SJSA1 (cell line): ENCODE data around the gene TANGO2. TPM values are rescaled to one million over a fixed set of nuclear protein-coding genes. Genes with fewer than 3 reads are reported as not detected.

ENCODE experiments used
- DNase-seq, 2 experiments: peaks; one replicate each; pipeline ENCODE4 v3.0.0-alpha.2; 2015 to 2020; ENCODE audit warnings: low spot score in 2 of 2, low read depth in 1 of 2
- H3K27ac ChIP-seq: fragments of 250-450 bp; sonication (Bioruptor Pico); 2 replicates; pipeline ENCODE4 v1.5.1; 2020; ENCODE audit warnings: mild to moderate bottlenecking, moderate library complexity
- H3K27me3 ChIP-seq: fragments of 250-450 bp; sonication (Bioruptor Pico); replicated peaks from 2 replicates; pipeline ENCODE4 v1.5.1; 2020; ENCODE audit warnings: mild to moderate bottlenecking, moderate library complexity
- H3K36me3 ChIP-seq: fragments of 250-450 bp; sonication (Bioruptor Pico); 2 replicates; pipeline ENCODE4 v1.5.1; 2020; ENCODE audit warnings: mild to moderate bottlenecking
- H3K4me1 ChIP-seq: fragments of 250-450 bp; sonication (Bioruptor Pico); replicated peaks from 2 replicates; pipeline ENCODE4 v1.6.1; 2021; ENCODE audit warnings: mild to moderate bottlenecking
- H3K4me3 ChIP-seq: fragments of 250-450 bp; sonication (Bioruptor Pico); 2 replicates; pipeline ENCODE4 v1.5.1; 2020; ENCODE audit warnings: mild to moderate bottlenecking
- H3K9me3 ChIP-seq: fragments of 250-450 bp; sonication (Bioruptor Pico); replicated peaks from 2 replicates; pipeline ENCODE4 v1.5.1; 2020; ENCODE audit warnings: mild to moderate bottlenecking
- total RNA-seq: library from RNA; depleted of rRNA; stranded (reverse); fragments of >200 nt; shearing (Covaris generic); gene quantifications from 2 replicates; pipeline ENCODE4 v1.2.3, GENCODE V29; 2014

TANGO2 gene
- total RNA-seq, 1 experiment from 2014 or later = 36.9 TPM

- Histone ChIP-seq H3K27ac (no peak overlapping the region), H3K4me1 (no peaks in the 10 kb centered on the region), H3K4me3 (no peak overlapping the region), H3K27me3 (no peaks in the 10 kb centered on the region), H3K9me3 (no peaks in the 10 kb centered on the region), H3K36me3 (peaks cover 33% of the 10 kb centered on the region)
- no peak for DNase-seq
Measured at GRCh38 chr22:20055654-20056053, 34.7 kb downstream of the TANGO2 start.

DNA sequence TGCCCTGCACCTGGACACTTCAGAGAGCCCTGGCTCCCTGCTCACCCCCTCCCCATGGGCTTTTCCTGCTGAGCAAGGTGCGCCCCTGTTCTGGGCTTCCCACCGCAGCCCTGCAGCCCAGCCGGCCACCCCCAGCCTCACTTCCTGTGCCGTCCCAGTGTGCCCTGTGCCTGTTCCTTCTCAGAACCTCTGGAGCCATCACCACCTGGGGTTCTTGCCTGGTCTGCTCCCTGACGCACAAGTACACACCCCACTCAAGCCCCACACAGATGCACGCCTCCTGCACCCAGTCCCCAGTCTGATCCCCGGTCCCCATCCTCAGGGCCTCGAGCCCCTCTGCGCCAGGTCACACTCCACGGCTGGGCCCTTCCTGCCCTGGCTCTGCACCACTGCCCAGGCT, 35.3 kb downstream of the TANGO2 start:
- H3K27ac ChIP-seq = no peak overlapping the region
- H3K9me3 ChIP-seq = no peaks in the 10 kb centered on the region
- no peaks in the 10 kb centered on the region for H3K27me3 ChIP-seq
- H3K36me3 ChIP-seq = peaks cover 35% of the 10 kb centered on the region
- H3K4me3 ChIP-seq = no peak overlapping the region
- DNase-seq = no peak
- H3K4me1 ChIP-seq = no peaks in the 10 kb centered on the region

DNA sequence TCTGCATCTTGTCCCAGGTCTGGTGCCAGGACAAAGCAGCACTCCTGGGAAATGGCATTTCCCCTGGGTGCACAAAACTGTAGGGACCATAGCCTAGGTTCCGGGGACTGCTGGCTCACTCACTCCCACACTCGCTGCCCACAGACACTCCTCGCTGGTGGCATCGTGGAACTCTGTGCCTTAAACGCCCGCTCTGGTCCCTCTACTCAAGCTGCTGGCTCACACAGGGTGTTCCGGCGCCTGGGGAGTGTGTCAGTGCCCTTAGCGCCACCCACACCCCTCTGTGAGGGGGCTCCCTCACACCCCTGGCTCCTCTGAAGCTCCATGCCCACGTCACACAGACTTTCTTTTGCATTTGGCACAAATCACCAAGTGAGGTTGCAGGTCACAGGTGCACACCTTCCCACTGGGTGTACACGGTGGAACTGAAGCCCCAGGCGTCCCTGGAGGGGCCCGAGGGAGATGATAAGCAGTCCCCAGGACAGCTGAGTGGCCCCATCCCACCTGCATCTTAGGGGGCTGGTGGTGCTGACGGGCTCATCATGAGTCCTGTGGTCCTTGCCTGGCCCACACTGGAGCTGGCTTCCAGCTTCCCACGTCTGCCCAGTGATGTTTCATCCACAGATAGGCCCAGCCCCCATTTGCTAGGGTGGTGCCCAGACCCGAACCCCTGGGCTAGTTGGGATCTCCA, 35.9 kb downstream of the TANGO2 start:
- no peak for DNase-seq
- Histone ChIP-seq H3K36me3 (peaks cover 40% of the 10 kb centered on the region), H3K27ac (no peak overlapping the region), H3K9me3 (no peaks in the 10 kb centered on the region), H3K4me1 (no peaks in the 10 kb centered on the region), H3K27me3 (no peaks in the 10 kb centered on the region), H3K4me3 (no peak overlapping the region)

DNA sequence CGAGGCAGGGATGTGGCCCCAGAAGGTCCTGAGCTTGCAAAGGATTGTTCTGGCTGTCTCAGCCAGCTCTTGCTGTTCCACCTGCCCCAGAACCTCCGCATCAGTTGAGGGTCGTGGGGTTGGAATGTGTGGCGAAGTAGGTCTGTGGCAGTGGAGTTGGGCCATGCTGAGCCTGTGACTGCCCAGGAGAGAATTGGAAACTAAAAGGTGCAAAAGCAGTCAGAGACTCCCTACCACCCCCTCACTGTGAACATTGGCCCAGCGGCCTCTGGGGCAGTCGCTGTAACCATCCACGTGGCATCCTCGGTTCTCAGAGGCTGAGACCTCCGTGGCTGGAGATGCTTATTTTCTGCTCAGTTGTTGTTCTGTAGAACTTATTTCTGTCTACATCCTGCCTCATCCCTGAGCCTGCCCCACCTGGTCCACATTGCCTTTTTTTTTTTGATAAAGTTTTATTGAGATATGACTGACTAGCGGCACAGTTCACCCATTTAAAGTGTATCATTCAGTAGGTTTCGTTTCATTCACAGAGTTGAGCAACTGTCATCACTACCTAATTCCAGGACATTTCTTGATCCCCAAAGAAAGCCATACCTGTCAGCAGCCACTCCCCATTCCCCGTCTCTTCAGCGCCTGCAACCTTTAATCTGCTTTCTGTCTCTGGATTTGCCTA, 36.8 kb downstream of the TANGO2 start:
- H3K36me3 ChIP-seq = peaks cover 36% of the 10 kb centered on the region
- no peak overlapping the region for H3K4me3 ChIP-seq
- peaks cover 4% of the 10 kb centered on the region; the same call in 1 of the 2 replicates for H3K4me1 ChIP-seq
- DNase-seq = no peak
- H3K27me3 ChIP-seq = no peaks in the 10 kb centered on the region
- no peak overlapping the region for H3K27ac ChIP-seq
- no peaks in the 10 kb centered on the region for H3K9me3 ChIP-seq

GRCh38 chr22:20058989-20059770, 38.3 kb downstream of the TANGO2 start:
- no peaks in the 10 kb centered on the region for H3K9me3 ChIP-seq
- H3K4me1 ChIP-seq = peaks cover 4% of the 10 kb centered on the region; the same call in 1 of the 2 replicates
- H3K27ac ChIP-seq = no peak overlapping the region
- peaks cover 35% of the 10 kb centered on the region for H3K36me3 ChIP-seq
- H3K27me3 ChIP-seq = no peaks in the 10 kb centered on the region
- H3K4me3 ChIP-seq = no peak overlapping the region
- DNase-seq = no peak

- H3K4me3 ChIP-seq = no peak overlapping the region
- H3K27me3 ChIP-seq = no peaks in the 10 kb centered on the region
- peaks cover 4% of the 10 kb centered on the region; the same call in 1 of the 2 replicates for H3K4me1 ChIP-seq
- no peak overlapping the region for H3K27ac ChIP-seq
- no peaks in the 10 kb centered on the region for H3K9me3 ChIP-seq
- DNase-seq = no peak
- peaks cover 36% of the 10 kb centered on the region for H3K36me3 ChIP-seq
Measured at GRCh38 chr22:20060700-20061480, 40.0 kb downstream of the TANGO2 start.

DNA sequence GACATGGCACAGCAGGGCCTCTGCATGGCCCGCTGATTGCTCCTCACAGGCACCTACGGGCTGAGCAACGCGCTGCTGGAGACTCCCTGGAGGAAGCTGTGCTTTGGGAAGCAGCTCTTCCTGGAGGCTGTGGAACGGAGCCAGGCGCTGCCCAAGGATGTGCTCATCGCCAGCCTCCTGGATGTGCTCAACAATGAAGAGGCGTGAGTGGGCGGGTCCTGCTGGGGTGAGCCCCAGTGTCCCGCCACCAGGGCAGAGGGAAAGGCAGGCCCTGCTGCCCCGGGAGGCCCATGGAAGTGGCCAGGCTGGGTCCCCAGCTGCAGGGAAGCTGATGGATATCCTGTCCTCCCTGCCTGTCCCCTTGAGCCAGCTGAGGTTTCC, 40.6 kb downstream of the TANGO2 start:
- no peaks in the 10 kb centered on the region for H3K9me3 ChIP-seq
- no peak for DNase-seq

DNA sequence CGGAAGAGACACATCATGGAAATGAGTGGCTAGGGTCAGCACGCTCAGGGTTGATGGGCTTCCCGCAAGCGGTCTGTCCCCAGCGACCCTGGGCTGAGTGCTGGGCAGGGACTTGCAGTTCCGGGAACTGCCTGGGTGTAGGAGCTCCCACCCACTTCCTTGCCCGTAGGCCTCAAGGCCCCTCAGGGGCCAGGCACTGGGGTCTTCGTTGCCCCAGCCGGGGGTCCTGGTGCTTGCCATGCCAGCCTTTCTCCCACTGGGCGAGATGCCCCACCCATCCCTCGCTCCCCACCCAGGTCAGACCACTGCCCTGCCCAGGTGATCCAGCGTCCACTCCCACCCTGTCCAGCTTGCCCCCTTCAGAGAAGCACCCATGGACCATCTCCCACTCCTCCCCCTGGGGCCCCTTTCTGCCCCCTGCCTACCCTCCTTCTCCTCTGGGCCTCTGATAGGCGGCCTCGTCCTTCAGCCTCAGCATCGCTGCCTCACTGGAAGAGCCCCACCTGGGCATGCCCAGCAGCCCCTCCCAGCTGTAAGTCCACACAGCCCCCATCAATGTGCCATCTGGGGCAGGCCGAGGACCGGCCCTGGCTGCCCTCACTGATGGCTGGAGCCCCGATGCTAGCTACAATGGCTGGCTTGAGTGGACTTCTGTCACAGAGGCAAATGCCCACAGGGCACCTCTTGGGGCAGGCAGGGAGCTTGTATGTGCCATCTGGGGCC, 41.3 kb downstream of the TANGO2 start:
- Histone ChIP-seq H3K4me3 (no peak overlapping the region), H3K36me3 (peaks cover 26% of the 10 kb centered on the region), H3K9me3 (no peaks in the 10 kb centered on the region), H3K4me1 (peaks cover 4% of the 10 kb centered on the region; the same call in 1 of the 2 replicates), H3K27me3 (no peaks in the 10 kb centered on the region), H3K27ac (no peak overlapping the region)
- no peak for DNase-seq

More for the DNA sequence above, 40.6 kb downstream of the TANGO2 start:
- Histone ChIP-seq H3K36me3 (peaks cover 33% of the 10 kb centered on the region), H3K4me1 (peaks cover 4% of the 10 kb centered on the region; the same call in 1 of the 2 replicates), H3K27me3 (no peaks in the 10 kb centered on the region), H3K27ac (no peak overlapping the region), H3K4me3 (no peak overlapping the region)

GRCh38 chr22:20062766-20063083, 41.8 kb downstream of the TANGO2 start:
- Histone ChIP-seq H3K4me3 (no peak overlapping the region), H3K36me3 (peaks cover 22% of the 10 kb centered on the region), H3K4me1 (peaks cover 4% of the 10 kb centered on the region; the same call in 1 of the 2 replicates), H3K27me3 (no peaks in the 10 kb centered on the region), H3K9me3 (no peaks in the 10 kb centered on the region), H3K27ac (no peak overlapping the region)
- DNase-seq = no peak

- Histone ChIP-seq H3K27ac (no peak overlapping the region), H3K4me3 (no peak overlapping the region), H3K9me3 (no peaks in the 10 kb centered on the region), H3K27me3 (no peaks in the 10 kb centered on the region), H3K4me1 (peaks cover 4% of the 10 kb centered on the region; the same call in 1 of the 2 replicates), H3K36me3 (peaks cover 22% of the 10 kb centered on the region)
- no peak for DNase-seq
Measured at GRCh38 chr22:20063271-20064139, 42.6 kb downstream of the TANGO2 start.

GRCh38 chr22:20064140-20064480, 43.2 kb downstream of the TANGO2 start:
- Histone ChIP-seq H3K4me3 (no peak overlapping the region), H3K27ac (no peak overlapping the region), H3K27me3 (no peaks in the 10 kb centered on the region), H3K9me3 (no peaks in the 10 kb centered on the region), H3K4me1 (peaks cover 4% of the 10 kb centered on the region; the same call in 1 of the 2 replicates), H3K36me3 (peaks cover 21% of the 10 kb centered on the region)
- DNase-seq = no peak

DNA sequence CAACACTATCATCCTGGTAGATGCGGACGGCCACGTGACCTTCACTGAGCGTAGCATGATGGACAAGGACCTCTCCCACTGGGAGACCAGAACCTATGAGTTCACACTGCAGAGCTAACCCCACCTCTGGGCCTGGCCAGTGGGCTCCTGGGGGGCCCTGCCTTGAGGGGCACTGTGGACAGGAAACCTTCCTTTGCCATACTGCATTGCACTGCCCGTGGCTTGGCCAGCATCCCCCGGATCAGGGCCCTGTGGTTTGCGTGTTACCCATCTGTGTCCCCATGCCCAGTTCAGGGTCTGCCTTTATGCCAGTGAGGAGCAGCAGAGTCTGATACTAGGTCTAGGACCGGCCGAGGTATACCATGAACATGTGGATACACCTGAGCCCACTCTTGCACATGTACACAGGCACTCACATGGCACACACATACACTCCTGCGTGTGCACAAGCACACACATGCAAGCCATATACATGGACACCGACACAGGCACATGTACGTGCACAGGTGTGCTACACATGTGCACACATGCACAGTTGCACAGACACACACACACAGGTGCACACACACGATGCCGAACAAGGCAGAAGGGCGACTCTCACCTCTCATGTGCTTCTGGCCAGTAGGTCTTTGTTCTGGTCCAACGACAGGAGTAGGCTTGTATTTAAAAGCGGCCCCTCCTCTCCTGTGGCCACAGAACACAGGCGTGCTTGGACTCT, 43.8 kb downstream of the TANGO2 start:
- H3K27ac ChIP-seq = no peak overlapping the region
- H3K27me3 ChIP-seq = no peaks in the 10 kb centered on the region
- H3K4me1 ChIP-seq = peaks cover 4% of the 10 kb centered on the region; the same call in 1 of the 2 replicates
- peaks cover 18% of the 10 kb centered on the region for H3K36me3 ChIP-seq
- no peak for DNase-seq
- H3K4me3 ChIP-seq = no peak overlapping the region
- H3K9me3 ChIP-seq = no peaks in the 10 kb centered on the region
